Fibroblast of the aortic adventitia (primary cell): ENCODE data around the gene ADGRD1. TPM values are rescaled to one million over a fixed set of nuclear protein-coding genes. Genes with fewer than 3 reads are reported as not detected.

Source experiments
- DNase-seq: peaks from one replicate; pipeline ENCODE4 v3.0.0-alpha.2; 2010; ENCODE audit warnings: low read depth
- H3K4me3 ChIP-seq: 2 replicates; pipeline ENCODE4 v1.5.1; 2011; ENCODE audit warnings: low read depth, mild to moderate bottlenecking, control low read depth, low read length, moderate library complexity
- CTCF ChIP-seq: IDR thresholded peaks from 2 replicates; pipeline ENCODE4 v1.5.1; 2011; ENCODE audit warnings: mild to moderate bottlenecking, low read length, control low read depth, inconsistent platforms; ENCODE audit not compliant: insufficient read depth
- total RNA-seq: library from RNA; depleted of rRNA; stranded (reverse); fragments of >200 nt; gene quantifications from 2 replicates; pipeline ENCODE4 v1.2.3, GENCODE V29; 2012; ENCODE audit warnings: low replicate concordance

Gene ADGRD1
- total RNA-seq, 1 donor = 1.2 TPM

- no peak for TF ChIP-seq CTCF
- H3K4me3 ChIP-seq = no peak overlapping the region
- no peak for DNase-seq
Measured at GRCh38 chr12:131087991-131088700, 134.4 kb downstream of the ADGRD1 start.

GRCh38 chr12:131088701-131089530 lies 135.2 kb downstream of the ADGRD1 start:
- no peak overlapping the region for H3K4me3 ChIP-seq
- no peak for DNase-seq
- TF ChIP-seq CTCF = no peak

- no peak overlapping the region for H3K4me3 ChIP-seq
- no peak for DNase-seq
- no peak for TF ChIP-seq CTCF
Measured at GRCh38 chr12:131089531-131090273, 136.0 kb downstream of the ADGRD1 start.

- no peak for TF ChIP-seq CTCF
- DNase-seq = no peak
- no peak overlapping the region for H3K4me3 ChIP-seq
Measured at GRCh38 chr12:131090274-131091210, 136.8 kb downstream of the ADGRD1 start.

- TF ChIP-seq CTCF = no peak
- DNase-seq = no peak
- no peak overlapping the region for H3K4me3 ChIP-seq
Measured at GRCh38 chr12:131091413-131091975, 137.8 kb downstream of the ADGRD1 start.
